Stimulated activated CD8-positive, alpha-beta memory T cell treated with anti-CD3 and anti-CD28 coated beads, Interleukin-4, amount 100 ng/mL, for 24 hours (primary cell): ENCODE measurements around the gene CCDC9.
"Not testable (repeated sequence)": the region's sequence is repeated elsewhere in the genome, so short reads cannot be mapped to it uniquely, and the experiment has no call there.

Source experiments
- DNase-seq: peaks from one replicate; pipeline ENCODE4 v3.0.0-alpha.2; 2020; ENCODE audit warnings: low read depth

Gene CCDC9

GRCh38 chr19:47261946-47262793 is 5.8 kb downstream of the CCDC9 start:
- DNase-seq, result not testable (repeated sequence)

- DNase-seq, result no peak
Observed at GRCh38 chr19:47264629-47265028, 8.3 kb downstream of the CCDC9 start.

- DNase-seq, result no peak
Observed at GRCh38 chr19:47266401-47266941, 10.1 kb downstream of the CCDC9 start.

- no peak for DNase-seq
Observed at GRCh38 chr19:47267350-47267759, 11.0 kb downstream of the CCDC9 start.

GRCh38 chr19:47268028-47268427 is 11.7 kb downstream of the CCDC9 start:
- DNase-seq, result no peak

GRCh38 chr19:47269596-47269995 is 13.3 kb downstream of the CCDC9 start:
- DNase-seq, result no peak

GRCh38 chr19:47270408-47270807 is 14.1 kb downstream of the CCDC9 start:
- DNase-seq, result no peak

GRCh38 chr19:47271949-47272348 is 15.6 kb downstream of the CCDC9 start:
- no peak for DNase-seq

- DNase-seq, result no peak
Observed at GRCh38 chr19:47272448-47273312, 16.4 kb downstream of the CCDC9 start.

GRCh38 chr19:47273313-47274070 is 17.2 kb downstream of the CCDC9 start:
- peak; percentile 81 for DNase-seq

- DNase-seq, result peak; percentile 99
Observed at GRCh38 chr19:47274071-47274890, 18.0 kb downstream of the CCDC9 start, which contains the start of gene INAFM1. INAFM1 (plus strand) TSS chr19:47274885; CDS start chr19:47274920, 35 bp downstream.

GRCh38 chr19:47274891-47275761 is 18.8 kb downstream of the CCDC9 start:
- no peak for DNase-seq

- no peak for DNase-seq
Observed at GRCh38 chr19:47275791-47276461, 19.6 kb downstream of the CCDC9 start.

GRCh38 chr19:47276513-47276912 is 20.2 kb downstream of the CCDC9 start:
- DNase-seq, result not testable (repeated sequence)

GRCh38 chr19:47280183-47280797 is 24.0 kb downstream of the CCDC9 start:
- no peak for DNase-seq

- no peak for DNase-seq
Observed at GRCh38 chr19:47283405-47284059, 27.2 kb downstream of the CCDC9 start.

GRCh38 chr19:47284324-47284899 is 28.1 kb downstream of the CCDC9 start:
- DNase-seq, result no peak

- DNase-seq, result peak; percentile 46
Observed at GRCh38 chr19:47296036-47296435, 39.7 kb downstream of the CCDC9 start.
